Glutamatergic neuron (in vitro differentiated cells): ENCODE results near the gene MVD. TPM values are rescaled to one million over a fixed set of nuclear protein-coding genes. Genes with fewer than 3 reads are reported as not detected.

Experiments
- DNase-seq: peaks from one replicate; pipeline ENCODE4 v3.0.0; 2022
- H3K27ac Mint-ChIP-seq: one replicate; pipeline ENCODE4 v1.8.0; 2020; ENCODE audit warnings: mild to moderate bottlenecking, mixed read lengths, inconsistent platforms; ENCODE audit not compliant: unreplicated experiment
- H3K27me3 Mint-ChIP-seq: one replicate; pipeline ENCODE4 v1.8.0; 2020; ENCODE audit warnings: mild to moderate bottlenecking, moderate library complexity, mixed read lengths, inconsistent platforms; ENCODE audit not compliant: unreplicated experiment
- H3K36me3 Mint-ChIP-seq: one replicate; pipeline ENCODE4 v1.8.0; 2020; ENCODE audit warnings: mild to moderate bottlenecking, mixed read lengths, inconsistent platforms; ENCODE audit not compliant: unreplicated experiment
- H3K4me1 Mint-ChIP-seq: one replicate; pipeline ENCODE4 v1.8.0; 2020; ENCODE audit warnings: mild to moderate bottlenecking, low read depth, mixed read lengths, inconsistent platforms; ENCODE audit not compliant: unreplicated experiment
- H3K4me3 Mint-ChIP-seq: one replicate; pipeline ENCODE4 v1.8.0; 2020; ENCODE audit warnings: mild to moderate bottlenecking, mixed read lengths, inconsistent platforms; ENCODE audit not compliant: unreplicated experiment
- H3K9me3 Mint-ChIP-seq: one replicate; pipeline ENCODE4 v1.8.0; 2020; ENCODE audit warnings: mild to moderate bottlenecking, moderate library complexity, mixed read lengths, inconsistent platforms; ENCODE audit not compliant: unreplicated experiment
- CTCF ChIP-seq: fragments of 200-600 bp; sonication (generic); IDR thresholded peaks from one replicate; pipeline ENCODE4 v1.5.0; 2021; ENCODE audit not compliant: partially characterized antibody, unreplicated experiment
- total RNA-seq: library from RNA; stranded (reverse); fragmentation: NEBNext Ultra II Directional; extraction: Animal tissue kit (Norgen Biotek cat#: 25700); gene quantifications from one replicate; pipeline ENCODE4 v1.2.1, GENCODE V29; 2021; ENCODE audit not compliant: unreplicated experiment

MVD gene
- total RNA-seq, 1 donor from 2014 or later: 227 TPM

GRCh38 chr16:88696441-88696840 is 33.5 kb upstream of the MVD start:
- H3K4me3 Mint-ChIP-seq: no peak overlapping the region
- H3K9me3 Mint-ChIP-seq: no peaks in the 10 kb centered on the region
- no peaks in the 10 kb centered on the region for H3K27me3 Mint-ChIP-seq
- DNase-seq: no peak
- H3K4me1 Mint-ChIP-seq: no peaks in the 10 kb centered on the region
- no peak for TF ChIP-seq CTCF
- H3K27ac Mint-ChIP-seq: no peak overlapping the region
- H3K36me3 Mint-ChIP-seq: no peaks in the 10 kb centered on the region

GRCh38 chr16:88695753-88696152 is 32.9 kb upstream of the MVD start:
- H3K27me3 Mint-ChIP-seq: peaks cover 2% of the 10 kb centered on the region
- no peak for TF ChIP-seq CTCF
- no peaks in the 10 kb centered on the region for H3K36me3 Mint-ChIP-seq
- H3K4me3 Mint-ChIP-seq: no peak overlapping the region
- no peak for DNase-seq
- no peaks in the 10 kb centered on the region for H3K4me1 Mint-ChIP-seq
- H3K27ac Mint-ChIP-seq: no peak overlapping the region
- H3K9me3 Mint-ChIP-seq: no peaks in the 10 kb centered on the region

- DNase-seq: no peak
- no peak for TF ChIP-seq CTCF
- H3K9me3 Mint-ChIP-seq: no peaks in the 10 kb centered on the region
- H3K4me3 Mint-ChIP-seq: no peak overlapping the region
- H3K27me3 Mint-ChIP-seq: peaks cover 3% of the 10 kb centered on the region
- H3K27ac Mint-ChIP-seq: no peak overlapping the region
- no peaks in the 10 kb centered on the region for H3K36me3 Mint-ChIP-seq
- H3K4me1 Mint-ChIP-seq: no peaks in the 10 kb centered on the region
Measured at GRCh38 chr16:88695218-88695617, 32.3 kb upstream of the MVD start.

GRCh38 chr16:88694221-88695087 is 31.6 kb upstream of the MVD start:
- no peak for DNase-seq
- TF ChIP-seq CTCF: no peak
- Mint-ChIP-seq H3K27me3 (peaks cover 3% of the 10 kb centered on the region), H3K4me1 (no peaks in the 10 kb centered on the region), H3K27ac (no peak overlapping the region), H3K9me3 (no peaks in the 10 kb centered on the region), H3K36me3 (no peaks in the 10 kb centered on the region), H3K4me3 (no peak overlapping the region)

GRCh38 chr16:88693420-88694177 is 30.7 kb upstream of the MVD start:
- H3K4me1 Mint-ChIP-seq: no peaks in the 10 kb centered on the region
- DNase-seq: no peak
- H3K4me3 Mint-ChIP-seq: no peak overlapping the region
- no peaks in the 10 kb centered on the region for H3K36me3 Mint-ChIP-seq
- H3K27ac Mint-ChIP-seq: no peak overlapping the region
- TF ChIP-seq CTCF: no peak
- no peaks in the 10 kb centered on the region for H3K9me3 Mint-ChIP-seq
- H3K27me3 Mint-ChIP-seq: peaks cover 5% of the 10 kb centered on the region
